Osteoblast (primary cell): ENCODE results near the gene ADAMTS2. TPM values are rescaled to one million over a fixed set of nuclear protein-coding genes. Genes with fewer than 3 reads are reported as not detected.

ENCODE experiments used
- DNase-seq: peaks from one replicate; pipeline ENCODE4 v3.0.0; 2011; ENCODE audit warnings: low spot score, mixed read lengths; ENCODE audit not compliant: insufficient read length; ENCODE audit errors: missing footprints
- H2AFZ ChIP-seq: 2 replicates; pipeline ENCODE4 v1.6.0; 2011; ENCODE audit warnings: mild to moderate bottlenecking, low read length
- H3K27ac ChIP-seq: 2 replicates; pipeline ENCODE4 v1.5.1; 2011; ENCODE audit warnings: mild to moderate bottlenecking, low read depth, low read length, moderate library complexity
- H3K27me3 ChIP-seq: 2 replicates; pipeline ENCODE4 v1.6.0; 2012; ENCODE audit warnings: mild to moderate bottlenecking, control low read depth, inconsistent platforms, low read length, moderate library complexity; ENCODE audit not compliant: insufficient read depth
- H3K36me3 ChIP-seq: 2 replicates; pipeline ENCODE4 v1.5.1; 2011; ENCODE audit warnings: mild to moderate bottlenecking, low read length, control low read depth, moderate library complexity; ENCODE audit not compliant: insufficient read depth
- H3K4me1 ChIP-seq: 2 replicates; pipeline ENCODE4 v1.5.1; 2011; ENCODE audit warnings: mild to moderate bottlenecking, low read length, control low read depth, moderate library complexity; ENCODE audit not compliant: insufficient read depth
- H3K4me2 ChIP-seq: 2 replicates; pipeline ENCODE4 v1.6.0; 2011; ENCODE audit warnings: mild to moderate bottlenecking, low read length; ENCODE audit not compliant: insufficient read depth
- H3K4me3 ChIP-seq: fragments of 200-600 bp; sonication (generic); 3 replicates; pipeline ENCODE4 v1.5.1; 2012; ENCODE audit warnings: mild to moderate bottlenecking, low read length, inconsistent platforms; ENCODE audit not compliant: insufficient read depth
- H3K79me2 ChIP-seq: 2 replicates; pipeline ENCODE4 v1.6.0; 2012; ENCODE audit warnings: mild to moderate bottlenecking, low read length, control low read depth, inconsistent platforms; ENCODE audit not compliant: insufficient read depth
- H3K9me3 ChIP-seq: 2 replicates; pipeline ENCODE4 v1.5.1; 2011; ENCODE audit warnings: low read depth, low read length, control low read depth
- H4K20me1 ChIP-seq: 2 replicates; pipeline ENCODE4 v1.6.0; 2012; ENCODE audit warnings: mild to moderate bottlenecking, low read length, control low read depth; ENCODE audit not compliant: insufficient read depth
- total RNA-seq: library from RNA; depleted of rRNA; stranded (reverse); fragments of >200 nt; gene quantifications from 2 replicates; pipeline ENCODE4 v1.2.3, GENCODE V29; 2012
- TF ChIP-seq, protein P1 (sequence below): IDR thresholded peaks from 2 replicates; pipeline ENCODE4 v1.5.1; 2011; ENCODE audit warnings: mild to moderate bottlenecking, low read depth, low read length, moderate library complexity; ENCODE audit errors: extremely low read depth

ADAMTS2 gene
- total RNA-seq, 1 donor, result 144 TPM

DNA sequence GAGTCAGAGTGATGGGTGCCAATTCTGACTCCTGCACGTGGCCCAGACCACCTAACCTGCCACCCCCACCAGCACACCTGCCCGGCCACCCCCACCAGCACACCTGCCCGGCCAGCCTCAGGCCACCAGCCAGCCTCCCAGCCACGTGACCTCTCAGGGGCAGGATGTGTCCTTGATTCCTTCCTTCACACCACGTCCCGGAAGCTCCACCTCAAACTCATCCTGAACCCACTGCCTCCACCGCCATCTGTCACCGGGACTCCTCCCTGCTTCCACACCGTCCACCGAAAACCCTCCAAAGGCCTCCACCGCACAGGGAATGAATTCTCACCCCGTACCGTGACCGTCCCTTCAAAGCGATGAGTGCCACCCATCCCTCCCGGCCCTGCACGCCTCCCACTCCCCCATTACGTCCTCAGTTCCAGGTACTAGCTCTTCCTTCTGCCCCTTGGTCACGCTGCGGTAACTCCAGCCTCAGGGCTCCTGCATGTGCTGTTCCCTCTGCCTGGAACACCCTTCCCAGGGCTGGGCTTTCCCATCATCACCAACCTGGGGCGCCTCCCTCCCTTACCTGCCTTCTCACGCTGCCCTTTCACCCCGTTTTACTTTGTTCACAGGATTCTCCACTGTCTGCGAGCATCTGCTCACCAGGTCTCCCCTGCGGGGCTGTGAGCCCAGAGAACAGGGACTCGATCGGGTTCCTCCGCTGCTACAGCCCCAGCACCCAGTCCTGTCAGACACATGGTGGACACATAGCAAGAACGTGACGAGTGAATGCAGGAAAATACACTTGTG is 82.9 kb downstream of the ADAMTS2 start:
- Histone ChIP-seq H3K4me1 (peaks cover 40% of the 10 kb centered on the region), H3K79me2 (peaks cover 88% of the 10 kb centered on the region), H2AFZ (no peak overlapping the region), H3K9me3 (no peaks in the 10 kb centered on the region), H4K20me1 (no peaks in the 10 kb centered on the region), H3K4me2 (no peak overlapping the region), H3K27ac (no peak overlapping the region), H3K4me3 (no peak overlapping the region), H3K27me3 (no peaks in the 10 kb centered on the region), H3K36me3 (peaks cover 19% of the 10 kb centered on the region)
- TF ChIP-seq, protein P1, sequence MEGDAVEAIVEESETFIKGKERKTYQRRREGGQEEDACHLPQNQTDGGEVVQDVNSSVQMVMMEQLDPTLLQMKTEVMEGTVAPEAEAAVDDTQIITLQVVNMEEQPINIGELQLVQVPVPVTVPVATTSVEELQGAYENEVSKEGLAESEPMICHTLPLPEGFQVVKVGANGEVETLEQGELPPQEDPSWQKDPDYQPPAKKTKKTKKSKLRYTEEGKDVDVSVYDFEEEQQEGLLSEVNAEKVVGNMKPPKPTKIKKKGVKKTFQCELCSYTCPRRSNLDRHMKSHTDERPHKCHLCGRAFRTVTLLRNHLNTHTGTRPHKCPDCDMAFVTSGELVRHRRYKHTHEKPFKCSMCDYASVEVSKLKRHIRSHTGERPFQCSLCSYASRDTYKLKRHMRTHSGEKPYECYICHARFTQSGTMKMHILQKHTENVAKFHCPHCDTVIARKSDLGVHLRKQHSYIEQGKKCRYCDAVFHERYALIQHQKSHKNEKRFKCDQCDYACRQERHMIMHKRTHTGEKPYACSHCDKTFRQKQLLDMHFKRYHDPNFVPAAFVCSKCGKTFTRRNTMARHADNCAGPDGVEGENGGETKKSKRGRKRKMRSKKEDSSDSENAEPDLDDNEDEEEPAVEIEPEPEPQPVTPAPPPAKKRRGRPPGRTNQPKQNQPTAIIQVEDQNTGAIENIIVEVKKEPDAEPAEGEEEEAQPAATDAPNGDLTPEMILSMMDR, result no peak
- DNase-seq, result peak; percentile 53

DNA sequence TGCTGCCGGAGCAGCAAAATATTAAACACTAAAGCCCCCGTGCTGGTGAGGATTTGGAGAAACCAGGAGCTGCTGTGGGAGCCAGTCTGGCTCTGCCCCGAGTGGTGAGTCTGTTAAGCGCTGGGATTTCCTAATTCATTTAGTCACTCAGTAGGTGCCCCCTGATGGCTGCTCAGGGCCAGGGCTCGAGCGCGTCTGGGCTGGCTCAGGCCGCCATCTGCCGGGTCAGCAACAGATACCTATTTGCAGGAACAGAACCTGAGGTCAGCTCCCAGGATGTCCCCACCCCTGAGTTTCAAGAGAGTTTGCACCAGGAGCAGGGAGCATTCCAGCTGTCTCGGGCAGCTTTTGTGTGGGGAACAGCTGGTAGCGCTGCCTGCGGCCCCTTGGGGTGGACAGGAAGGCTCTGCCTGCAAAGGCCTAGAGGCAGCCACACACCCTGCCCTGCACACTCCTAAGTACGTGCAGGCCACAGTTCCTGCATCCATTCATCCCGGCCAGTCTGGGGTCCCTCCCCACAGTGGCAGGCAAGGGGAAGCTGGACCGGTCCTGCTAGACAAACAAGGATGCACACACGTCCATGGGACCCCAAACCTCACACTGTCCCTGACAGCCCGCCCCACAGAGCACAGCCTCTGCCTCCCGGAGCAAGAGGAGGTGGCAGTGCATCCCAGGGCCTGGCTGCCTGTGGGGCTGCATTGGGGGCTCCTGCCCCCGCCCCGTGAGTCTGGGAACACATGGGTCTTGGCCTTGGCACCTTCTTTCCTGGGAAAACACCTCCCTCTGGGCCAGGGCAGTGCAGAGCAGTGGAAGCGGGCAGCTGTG is 83.7 kb downstream of the ADAMTS2 start:
- H3K4me2 ChIP-seq, result no peak overlapping the region
- H4K20me1 ChIP-seq, result no peaks in the 10 kb centered on the region
- H3K27me3 ChIP-seq, result no peaks in the 10 kb centered on the region
- TF ChIP-seq, protein P1, result peak; percentile 36
- no peaks in the 10 kb centered on the region for H3K9me3 ChIP-seq
- peak; percentile 91 for DNase-seq
- no peak overlapping the region for H3K4me3 ChIP-seq
- peaks cover 19% of the 10 kb centered on the region for H3K36me3 ChIP-seq
- no peak overlapping the region for H2AFZ ChIP-seq
- peaks cover 87% of the 10 kb centered on the region for H3K79me2 ChIP-seq
- peak overlapping the region; percentile 53 for H3K27ac ChIP-seq
- peaks cover 32% of the 10 kb centered on the region for H3K4me1 ChIP-seq

DNA sequence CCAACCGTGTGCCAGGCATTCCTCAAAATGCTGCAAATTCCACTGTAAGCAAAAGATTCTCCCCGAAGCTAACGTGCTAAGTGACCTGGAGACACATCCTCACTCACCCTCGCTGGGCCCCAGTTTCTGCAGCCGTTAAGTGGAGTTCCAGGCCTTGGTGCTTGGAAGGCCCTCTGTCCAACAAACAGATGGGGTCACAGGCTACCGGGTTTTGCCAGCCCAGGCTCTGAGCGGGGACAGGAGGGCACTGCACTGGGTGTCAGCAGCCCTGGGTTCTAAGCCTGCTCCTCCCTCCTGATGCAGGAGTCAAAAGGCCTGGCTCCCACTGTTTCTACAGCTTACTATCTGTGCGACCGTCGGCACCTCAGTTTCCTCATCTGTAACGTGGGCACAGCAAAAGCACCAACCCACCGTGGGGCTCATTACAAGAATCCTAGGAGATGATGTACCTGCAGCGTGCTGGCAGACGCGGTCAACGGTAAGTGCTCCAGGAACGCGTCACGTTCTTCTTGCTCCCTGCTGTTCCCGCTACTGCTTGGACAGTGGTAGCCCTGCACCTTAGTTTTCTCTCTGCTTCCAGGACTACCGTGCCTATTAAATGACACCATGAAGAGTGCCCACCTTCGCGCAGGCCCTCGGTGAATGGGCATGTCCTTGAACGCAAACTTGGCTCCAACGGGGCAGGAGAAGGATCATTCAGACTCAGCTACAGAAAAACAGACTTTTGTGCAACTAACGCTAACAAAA is 84.8 kb downstream of the ADAMTS2 start:
- peak overlapping the region; percentile 33 for H3K27ac ChIP-seq
- H3K4me3 ChIP-seq, result no peak overlapping the region
- H3K36me3 ChIP-seq, result peaks cover 24% of the 10 kb centered on the region
- peaks cover 95% of the 10 kb centered on the region for H3K79me2 ChIP-seq
- no peaks in the 10 kb centered on the region for H3K9me3 ChIP-seq
- H4K20me1 ChIP-seq, result no peaks in the 10 kb centered on the region
- peak; percentile 61 for DNase-seq
- no peaks in the 10 kb centered on the region for H3K27me3 ChIP-seq
- H2AFZ ChIP-seq, result no peak overlapping the region
- peaks cover 24% of the 10 kb centered on the region for H3K4me1 ChIP-seq
- H3K4me2 ChIP-seq, result no peak overlapping the region
- TF ChIP-seq, protein P1, result no peak
